Small intestine (tissue), 7 donors: ENCODE data around the gene S100A2. TPM values are rescaled to one million over a fixed set of nuclear protein-coding genes. Genes with fewer than 3 reads are reported as not detected.

ENCODE experiments used
- DNase-seq, 2 donors: peaks; one replicate each; pipeline versions ENCODE4 v3.0.0 to v3.0.0-alpha.2; 2013
- FAIRE-seq: peaks from 2 replicates; lab custom pipeline; 2012; peaks lifted over from hg19 to GRCh38; lab: Jason Lieb, UNC
- H3K27ac ChIP-seq, 3 donors: one replicate each; pipeline ENCODE4 v1.5.1; 2013; ENCODE audit warnings: low read length in 2 of 3, mild to moderate bottlenecking in 2 of 3, control low read depth in 1 of 3, inconsistent platforms in 1 of 3, low read depth in 1 of 3, moderate library complexity in 1 of 3
- H3K27me3 ChIP-seq, 3 donors: one replicate each; pipeline ENCODE4 v1.6.1; 2013; ENCODE audit warnings: low read length in 3 of 3, inconsistent platforms in 1 of 3; ENCODE audit not compliant: control insufficient read depth in 3 of 3, insufficient read depth in 3 of 3
- H3K36me3 ChIP-seq, 3 donors: one replicate each; pipeline ENCODE4 v1.6.1; 2013; ENCODE audit warnings: low read length in 3 of 3, inconsistent platforms in 1 of 3, low read depth in 1 of 3, mild to moderate bottlenecking in 1 of 3, moderate library complexity in 1 of 3; ENCODE audit not compliant: control insufficient read depth in 3 of 3, insufficient read depth in 2 of 3
- H3K4me1 ChIP-seq, 3 donors: one replicate each; pipeline ENCODE4 v1.6.1; 2013; ENCODE audit warnings: low read length in 2 of 3, inconsistent platforms in 1 of 3, low read depth in 1 of 3, mild to moderate bottlenecking in 1 of 3, moderate library complexity in 1 of 3; ENCODE audit not compliant: control insufficient read depth in 3 of 3, insufficient read depth in 2 of 3
- H3K4me3 ChIP-seq, 3 donors: one replicate each; pipeline ENCODE4 v1.5.1; 2013; ENCODE audit warnings: low read length in 3 of 3, control low read depth in 1 of 3, inconsistent platforms in 1 of 3, low read depth in 1 of 3, mild to moderate bottlenecking in 1 of 3, moderate library complexity in 1 of 3
- H3K9me3 ChIP-seq, 2 donors: one replicate each; pipeline ENCODE4 v1.6.1; 2013; ENCODE audit warnings: low read depth in 1 of 2, low read length in 1 of 2; ENCODE audit not compliant: control insufficient read depth in 2 of 2, insufficient read depth in 1 of 2
- WGBS, 3 donors: extraction: QIAGEN DNeasy Blood & Tissue Kit; methylation state at CpG; one replicate each; pipeline ENCODE4 v1.1.7; 2013; 5-methylcytosine and 5-hydroxymethylcytosine counted together
- polyA plus RNA-seq, 4 donors: library from polyadenylated mRNA; stranded (reverse) in 3 of 4; unstranded in 1 of 4; fragments of 200-250 nt in 3 of 4; fragments of 120-200 nt in 1 of 4; gene quantifications; one replicate each; pipeline versions ENCODE4 v1.2.1 to v1.2.3, GENCODE V29; 2013
- donor health status: healthy with polysubstance abuse.
- donor health status: control.
- donor health status: control.
- donor health status: Bipolar disorder and iron deficiency.
- donor health status: healthy.

Gene S100A2
- polyA plus RNA-seq, 4 donors: 0.43 to 9.8 (median 4.5) TPM

DNA sequence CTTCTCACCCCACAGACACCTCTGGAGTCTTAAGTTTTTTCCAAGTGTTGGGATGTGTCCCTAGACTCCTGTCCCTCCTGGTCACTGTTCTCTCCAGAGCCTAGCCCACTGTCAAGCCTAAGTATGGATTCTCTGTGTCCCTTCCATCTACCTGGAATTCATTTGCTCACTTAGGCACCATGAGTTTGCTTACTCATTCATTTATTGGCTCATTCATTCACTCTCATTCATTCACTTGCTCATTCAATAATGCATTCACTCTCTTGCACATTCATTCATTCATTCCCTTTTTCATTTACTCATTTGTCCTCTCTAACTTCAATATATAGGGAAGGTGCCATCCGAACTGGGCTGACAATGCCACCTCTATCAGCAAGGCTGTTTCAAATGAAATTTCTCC lies 45.7 kb upstream of the S100A2 start:
- 28 to 60% (median 40%) methylated on average over 1 of the region's 1 CpG for WGBS, 3 donors
- no peaks in the 10 kb centered on the region for H3K9me3 ChIP-seq
- FAIRE-seq (no peak), DNase-seq (peak in 1 of 2 donors; percentile 33)
- no peaks in the 10 kb centered on the region for H3K27me3 ChIP-seq
- H3K4me1 ChIP-seq: peaks cover 2 to 67% (median 3%) of the 10 kb centered on the region in 3 donors
- peaks cover 2 to 30% (median 6%) of the 10 kb centered on the region in 3 donors for H3K36me3 ChIP-seq
- peak overlapping the region in 2 of 3 donors; percentile 48 to 80 for H3K4me3 ChIP-seq
- H3K27ac ChIP-seq: peak overlapping the region; percentile 92 to 96 (median 92)

DNA sequence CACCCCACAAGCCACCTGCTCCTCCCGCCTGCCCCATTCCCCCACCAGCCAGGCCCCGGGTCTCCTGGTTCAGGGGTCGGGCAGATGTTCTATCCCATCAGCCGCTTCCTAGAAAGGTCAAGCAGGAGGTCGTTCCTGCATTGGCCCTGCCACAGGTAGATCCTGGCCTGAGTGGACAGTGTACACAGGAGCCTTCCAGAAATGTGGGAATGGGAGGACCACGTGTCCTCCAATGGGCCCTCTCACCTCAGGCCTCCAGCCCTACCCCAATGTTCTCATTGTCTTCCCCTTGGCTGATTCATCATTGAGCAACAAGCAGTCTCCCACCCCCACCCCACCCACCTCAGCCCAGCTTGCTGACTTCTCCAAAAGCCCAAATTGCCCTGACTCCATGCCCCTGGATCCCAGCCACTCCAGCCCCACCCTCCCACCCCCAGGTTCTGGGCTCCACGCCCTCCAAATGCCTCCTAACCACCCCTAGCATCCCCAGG lies 45.2 kb upstream of the S100A2 start:
- peak overlapping the region in 2 of 3 donors; percentile 48 to 80 for H3K4me3 ChIP-seq
- peak; percentile 24 to 30 for DNase-seq
- 39 to 63% (median 50%) methylated on average over 6 to 7 of the region's 7 CpGs for WGBS, 3 donors

DNA sequence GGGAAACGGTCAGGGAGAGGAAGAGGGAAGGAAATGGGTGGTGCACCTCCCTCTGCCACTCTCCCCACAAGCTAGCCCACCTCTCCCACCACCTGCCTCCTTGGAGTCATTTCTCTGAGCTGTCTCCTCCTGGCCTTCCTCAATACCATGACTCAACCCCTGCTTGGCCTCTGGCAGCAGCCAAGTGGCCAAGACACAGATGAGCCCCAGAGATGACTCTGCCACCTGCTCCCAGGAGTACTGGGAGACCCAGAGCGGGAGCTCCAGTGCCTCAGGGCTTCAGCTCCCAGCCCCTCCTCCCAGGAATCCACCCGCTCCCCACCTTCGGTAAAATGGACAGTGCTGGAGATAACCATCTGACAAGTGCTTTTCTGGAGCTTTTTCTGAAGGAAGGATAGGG lies 44.7 kb upstream of the S100A2 start:
- Histone ChIP-seq H3K4me1 (peaks cover 2 to 59% (median 3%) of the 10 kb centered on the region in 3 donors), H3K27ac (peak overlapping the region; percentile 92 to 97 (median 97)), H3K4me3 (peak overlapping the region in 1 of 3 donors; percentile 48), H3K9me3 (no peaks in the 10 kb centered on the region), H3K36me3 (peaks cover 2 to 39% (median 6%) of the 10 kb centered on the region in 3 donors), H3K27me3 (no peaks in the 10 kb centered on the region)
- FAIRE-seq: no peak
- peak; percentile 47 to 60 for DNase-seq
- WGBS, 3 donors: 42 to 64% (median 43%) methylated on average over 4 of the region's 4 CpGs

More for the DNA sequence above, 45.2 kb upstream of the S100A2 start:
- FAIRE-seq: no peak
- Histone ChIP-seq H3K27ac (peak overlapping the region; percentile 92 to 97 (median 97)), H3K27me3 (no peaks in the 10 kb centered on the region), H3K4me1 (peaks cover 2 to 63% (median 3%) of the 10 kb centered on the region in 3 donors), H3K9me3 (no peaks in the 10 kb centered on the region), H3K36me3 (peaks cover 2 to 35% (median 6%) of the 10 kb centered on the region in 3 donors)

DNA sequence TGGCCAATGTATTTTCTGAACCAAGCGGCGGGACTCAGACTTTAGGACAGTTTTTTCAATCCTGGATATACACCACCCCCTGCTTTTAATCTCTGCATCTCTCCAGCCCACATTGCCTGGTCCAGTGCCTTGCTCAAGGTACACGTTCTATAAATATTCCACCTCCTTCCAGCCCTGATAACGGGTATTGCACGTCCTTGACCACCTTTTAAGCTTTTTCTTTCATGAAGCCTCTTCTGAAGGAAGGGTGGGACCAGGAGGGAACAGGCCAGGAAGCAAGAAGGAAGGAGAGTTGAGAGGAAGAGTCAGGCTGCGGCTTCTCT lies 43.9 kb upstream of the S100A2 start:
- peak overlapping the region in 1 of 3 donors; percentile 40 for H3K4me3 ChIP-seq

DNA sequence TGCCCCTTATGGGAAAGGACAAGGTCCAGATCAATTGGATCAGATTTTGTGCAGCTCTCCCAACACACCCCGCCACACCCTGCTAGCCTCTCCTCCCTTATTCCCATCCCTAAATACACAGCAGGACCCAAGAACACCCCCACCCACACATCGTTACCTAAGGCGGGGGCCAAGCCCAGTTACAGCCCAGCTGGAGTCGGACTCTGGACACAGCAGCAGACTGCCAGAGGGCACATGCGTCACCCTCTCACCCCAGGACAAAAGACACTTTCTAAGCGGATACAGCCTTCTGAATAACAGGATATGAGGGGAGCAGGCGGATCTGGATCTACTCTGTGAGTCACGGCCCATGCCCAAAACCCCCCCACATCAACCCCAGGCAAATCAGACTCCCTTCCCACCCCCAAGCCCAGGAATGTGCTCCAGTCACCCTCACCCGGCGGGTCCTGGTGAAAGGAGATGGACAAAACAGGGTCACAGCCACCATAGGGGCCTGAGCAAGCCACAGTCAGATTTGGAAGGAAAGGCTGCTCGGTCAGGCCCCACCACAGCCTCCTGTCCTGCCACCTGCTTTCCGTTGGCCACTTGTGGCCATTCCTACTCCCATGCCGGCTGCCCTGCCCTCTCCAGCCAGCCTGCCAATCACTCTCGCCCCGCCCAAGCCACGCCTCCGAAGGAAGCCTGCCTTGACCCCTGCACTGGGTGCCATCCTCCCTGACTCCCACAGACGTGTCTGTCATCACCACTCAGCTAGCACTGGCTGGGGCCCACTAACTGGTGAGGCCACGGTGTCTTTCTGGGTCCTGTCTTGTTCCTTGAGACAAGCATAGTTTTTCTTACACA lies 43.3 kb upstream of the S100A2 start:
- H3K27me3 ChIP-seq: no peaks in the 10 kb centered on the region
- 14 to 44% (median 38%) methylated on average over 19 of the region's 19 CpGs for WGBS, 3 donors
- peak overlapping the region in 2 of 3 donors; percentile 38 to 40 for H3K4me3 ChIP-seq
- peaks cover 2 to 45% (median 3%) of the 10 kb centered on the region in 3 donors for H3K4me1 ChIP-seq
- peaks cover 2 to 32% (median 6%) of the 10 kb centered on the region in 3 donors for H3K36me3 ChIP-seq
- H3K27ac ChIP-seq: peak overlapping the region; percentile 92 to 97 (median 97)
- H3K9me3 ChIP-seq: no peaks in the 10 kb centered on the region
- FAIRE-seq (no peak), DNase-seq (peak; percentile 93 to 98)

More for the DNA sequence above, 43.9 kb upstream of the S100A2 start:
- H3K27ac ChIP-seq: peak overlapping the region; percentile 92 to 97 (median 97)
- DNase-seq (no peak), FAIRE-seq (no peak)
- 38 to 54% (median 54%) methylated on average over 6 of the region's 6 CpGs for WGBS, 3 donors
- H3K36me3 ChIP-seq: peaks cover 2 to 34% (median 6%) of the 10 kb centered on the region in 3 donors
- no peaks in the 10 kb centered on the region for H3K9me3 ChIP-seq
- H3K4me1 ChIP-seq: peaks cover 2 to 51% (median 3%) of the 10 kb centered on the region in 3 donors
- H3K27me3 ChIP-seq: no peaks in the 10 kb centered on the region

DNA sequence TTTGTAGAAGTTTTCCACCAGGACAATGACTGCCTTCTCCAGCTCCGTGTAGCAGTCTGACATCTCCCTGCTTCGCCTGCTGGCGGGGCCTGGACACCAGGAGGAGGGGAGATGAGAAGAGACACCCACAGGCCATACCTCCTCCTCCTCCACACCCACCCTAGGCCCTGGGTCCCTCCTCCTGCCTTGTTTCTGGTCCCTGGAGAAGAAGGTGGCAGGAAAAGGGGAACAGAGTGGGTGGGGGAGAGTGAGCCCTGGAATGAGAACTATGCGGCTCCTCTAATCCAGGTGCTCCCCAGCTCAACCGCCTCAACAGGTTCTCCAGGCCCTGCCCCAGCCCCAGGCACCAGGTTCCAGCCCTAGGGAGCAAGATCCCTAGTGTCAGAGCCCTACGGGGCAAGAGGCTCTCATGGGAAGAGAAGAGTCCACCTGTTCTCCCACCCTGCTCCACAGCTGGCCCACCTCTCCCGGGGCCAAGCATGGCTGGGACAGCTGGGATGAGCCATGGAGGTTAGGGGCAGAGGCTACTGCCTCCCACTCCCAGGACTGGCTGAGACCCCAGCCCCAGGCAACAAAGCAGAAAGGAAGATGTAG lies 42.5 kb upstream of the S100A2 start:
- DNase-seq (peak; percentile 37 to 38), FAIRE-seq (no peak)
- H3K27ac ChIP-seq: peak overlapping the region; percentile 92 to 97 (median 97)
- H3K4me1 ChIP-seq: peaks cover 0 to 38% (median 2%) of the 10 kb centered on the region in 3 donors
- H3K4me3 ChIP-seq: peak overlapping the region in 2 of 3 donors; percentile 30 to 40
- WGBS, 3 donors: 67 to 71% (median 70%) methylated on average over 7 of the region's 7 CpGs
- H3K27me3 ChIP-seq: no peaks in the 10 kb centered on the region
- H3K9me3 ChIP-seq: no peaks in the 10 kb centered on the region
- H3K36me3 ChIP-seq: peaks cover 2 to 35% (median 6%) of the 10 kb centered on the region in 3 donors

DNA sequence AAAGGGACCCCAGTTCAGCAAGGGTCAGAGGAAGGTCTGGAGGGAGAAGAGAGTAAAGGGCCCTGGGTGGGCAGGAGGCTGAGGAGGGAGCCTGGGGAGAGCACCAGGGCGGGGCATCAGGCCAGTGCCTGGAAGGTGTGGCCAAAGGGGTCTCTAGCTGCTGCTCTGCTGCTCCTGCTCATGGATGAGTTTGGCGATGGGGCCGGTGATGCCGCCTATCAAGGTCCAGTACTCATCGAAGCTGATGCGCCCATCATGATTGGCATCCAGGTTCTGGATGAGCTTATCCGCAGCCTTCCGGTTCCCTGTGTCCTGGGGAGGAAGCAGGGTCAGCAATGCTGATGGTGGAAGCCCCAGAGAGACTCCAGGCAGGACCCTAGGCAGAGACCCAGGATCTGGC lies 41.7 kb upstream of the S100A2 start:
- H3K4me3 ChIP-seq: no peak overlapping the region
- H3K36me3 ChIP-seq: peaks cover 2 to 35% (median 6%) of the 10 kb centered on the region in 3 donors
- H3K9me3 ChIP-seq: no peaks in the 10 kb centered on the region
- DNase-seq: no peak
- H3K27me3 ChIP-seq: no peaks in the 10 kb centered on the region
- 92 to 97% (median 96%) methylated on average over 8 of the region's 8 CpGs for WGBS, 3 donors
- H3K4me1 ChIP-seq: peaks cover 0 to 36% (median 2%) of the 10 kb centered on the region in 3 donors
- H3K27ac ChIP-seq: peak overlapping the region in 1 of 3 donors; percentile 92
- no peak for FAIRE-seq

DNA sequence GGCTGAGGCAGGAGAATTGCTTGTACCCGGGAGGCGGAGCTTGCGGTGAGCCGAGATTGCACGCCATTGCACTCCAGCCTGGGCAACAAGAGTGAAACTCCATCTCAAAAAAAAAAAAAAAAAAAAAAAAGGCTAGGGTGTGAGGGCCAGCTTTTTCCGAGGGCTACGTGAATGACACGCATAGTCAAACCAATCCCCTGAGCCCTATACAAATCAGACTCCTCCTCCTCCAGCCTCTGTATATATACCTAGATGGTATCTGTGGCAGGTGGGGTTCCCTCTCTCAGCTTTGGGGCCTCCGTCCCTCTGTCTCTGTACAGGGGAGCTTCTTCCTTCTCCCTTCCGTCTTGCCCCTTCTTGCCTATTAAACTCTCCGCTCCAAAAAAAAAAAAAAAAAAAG lies 40.5 kb upstream of the S100A2 start:
- H3K9me3 ChIP-seq: no peaks in the 10 kb centered on the region
- 86 to 98% (median 94%) methylated on average over 11 of the region's 11 CpGs for WGBS, 3 donors
- no peak overlapping the region for H3K27ac ChIP-seq
- peaks cover 2 to 35% (median 6%) of the 10 kb centered on the region in 3 donors for H3K36me3 ChIP-seq
- peaks cover 0 to 31% (median 2%) of the 10 kb centered on the region in 3 donors for H3K4me1 ChIP-seq
- FAIRE-seq (no peak), DNase-seq (no peak)
- no peak overlapping the region for H3K4me3 ChIP-seq
- H3K27me3 ChIP-seq: no peaks in the 10 kb centered on the region
